MCF 10A (cell line): Measurements from ENCODE around the gene TTK. TPM values are rescaled to one million over a fixed set of nuclear protein-coding genes. Genes with fewer than 3 reads are reported as not detected.

ENCODE experiments used
- BruUV-seq: library from RNA; stranded (reverse); fragments of 400-500 nt; replicated peaks from 2 replicates; lab custom pipeline; 2021; lab: Mats Ljungman, UMichigan
- CTCF ChIA-PET: fragments of 300-600 bp; sonication (Branson Sonifier 250); formaldehyde crosslinking; extraction: SDS; loops from one replicate; lab custom pipeline; 2021; ENCODE audit warnings: antibody characterized with exemption, inconsistent platforms; lab: Yijun Ruan, JAX
- POLR2A ChIA-PET: fragments of 300-600, 350-650 bp; sonication (Branson Sonifier 250); formaldehyde crosslinking; extraction: SDS; loops from one replicate; lab custom pipeline; 2020; ENCODE audit warnings: antibody characterized with exemption, inconsistent platforms; lab: Yijun Ruan, JAX
- DNase-seq: peaks from one replicate; pipeline ENCODE4 v3.0.0-alpha.2; 2018; ENCODE audit not compliant: unreplicated experiment
- H3K27ac Mint-ChIP-seq: one replicate; pipeline ENCODE4 v1.8.0; 2022; ENCODE audit warnings: mild to moderate bottlenecking, low read depth, mixed read lengths; ENCODE audit not compliant: unreplicated experiment
- H3K27me3 Mint-ChIP-seq: one replicate; pipeline ENCODE4 v1.8.0; 2022; ENCODE audit warnings: mixed read lengths; ENCODE audit not compliant: insufficient read depth, unreplicated experiment
- H3K36me3 Mint-ChIP-seq: one replicate; pipeline ENCODE4 v1.8.0; 2022; ENCODE audit warnings: mild to moderate bottlenecking, moderate library complexity, mixed read lengths; ENCODE audit not compliant: insufficient read depth, unreplicated experiment
- H3K4me1 Mint-ChIP-seq: one replicate; pipeline ENCODE4 v1.8.0; 2022; ENCODE audit warnings: mixed read lengths; ENCODE audit not compliant: insufficient read depth, unreplicated experiment
- H3K4me3 Mint-ChIP-seq: one replicate; pipeline ENCODE4 v1.8.0; 2022; ENCODE audit warnings: mild to moderate bottlenecking, moderate library complexity, mixed read lengths; ENCODE audit not compliant: unreplicated experiment
- H3K9me3 Mint-ChIP-seq: one replicate; pipeline ENCODE4 v1.8.0; 2022; ENCODE audit warnings: mixed read lengths; ENCODE audit not compliant: unreplicated experiment
- CTCF ChIP-seq: fragments of 200-600 bp; IDR thresholded peaks from one replicate; pipeline ENCODE4 v1.8.0; 2022; ENCODE audit warnings: antibody characterized with exemption, mild to moderate bottlenecking; ENCODE audit not compliant: unreplicated experiment
- intact Hi-C: fragments of 100-400 bp; cut with micrococcal nuclease; formaldehyde crosslinking; loops from 2 replicates; pipeline ENCODE4 v1.14.1; 2022
- total RNA-seq: library from RNA; stranded (reverse); gene quantifications from 2 replicates; pipeline ENCODE4 v1.2.3, GENCODE V29; 2022

TTK gene
- total RNA-seq, 1 experiment from 2014 or later: 19.1 TPM

- Mint-ChIP-seq H3K9me3 (peaks cover 18% of the 10 kb centered on the region), H3K4me1 (no peaks in the 10 kb centered on the region), H3K36me3 (no peaks in the 10 kb centered on the region), H3K27ac (no peak overlapping the region), H3K4me3 (no peak overlapping the region), H3K27me3 (no peaks in the 10 kb centered on the region)
- ChIA-PET POLR2A (no interaction called here), CTCF (interaction anchor here (0.7 kb wide), 1 partner anchor 692 kb away, joined by 3 read pairs; no protein-coding TSS in a partner anchor)
- TF ChIP-seq CTCF: no peak
- DNase-seq: no peak
- intact Hi-C loops: no loop called here
- no TSS peak for BruUV-seq
Observed at GRCh38 chr6:79967178-79967577, 37.3 kb upstream of the TTK start.

- CTCF ChIA-PET: interaction anchor here (0.6 kb wide), 1 partner anchor 60 kb away, joined by 3 read pairs; no protein-coding TSS in a partner anchor
- TF ChIP-seq CTCF: no peak
- POLR2A ChIA-PET: no interaction called here
- intact Hi-C loops: no loop called here
- H3K9me3 Mint-ChIP-seq: peaks cover 11% of the 10 kb centered on the region
- H3K27me3 Mint-ChIP-seq: no peaks in the 10 kb centered on the region
- H3K4me1 Mint-ChIP-seq: no peaks in the 10 kb centered on the region
- H3K27ac Mint-ChIP-seq: no peak overlapping the region
- no peak for DNase-seq
- H3K4me3 Mint-ChIP-seq: no peak overlapping the region
- BruUV-seq: no TSS peak
- H3K36me3 Mint-ChIP-seq: no peaks in the 10 kb centered on the region
Observed at GRCh38 chr6:79969784-79970183, 34.7 kb upstream of the TTK start.

GRCh38 chr6:79971193-79971592, 33.3 kb upstream of the TTK start:
- Mint-ChIP-seq H3K27me3 (no peaks in the 10 kb centered on the region), H3K4me1 (no peaks in the 10 kb centered on the region), H3K4me3 (no peak overlapping the region), H3K9me3 (peaks cover 11% of the 10 kb centered on the region), H3K36me3 (no peaks in the 10 kb centered on the region), H3K27ac (no peak overlapping the region)
- no peak for TF ChIP-seq CTCF
- intact Hi-C loops: no loop called here
- DNase-seq: no peak
- CTCF ChIA-PET: interaction anchor here (0.6 kb wide), 1 partner anchor 181 kb away, joined by 3 read pairs; no protein-coding TSS in a partner anchor
- POLR2A ChIA-PET: no interaction called here
- BruUV-seq: no TSS peak

GRCh38 chr6:79981652-79982051, 22.8 kb upstream of the TTK start:
- Mint-ChIP-seq H3K27ac (no peak overlapping the region), H3K27me3 (no peaks in the 10 kb centered on the region), H3K9me3 (no peaks in the 10 kb centered on the region), H3K4me1 (no peaks in the 10 kb centered on the region), H3K4me3 (no peak overlapping the region), H3K36me3 (no peaks in the 10 kb centered on the region)
- intact Hi-C loops: no loop called here
- no TSS peak for BruUV-seq
- no peak for DNase-seq
- ChIA-PET POLR2A (no interaction called here), CTCF (interaction anchor here (0.6 to 1.9 kb wide), 5 partner anchors 33 to 332 kb away, joined by 4 to 9 read pairs (median 6); no protein-coding TSS in a partner anchor)
- no peak for TF ChIP-seq CTCF
